SIG-M5 (cell line): Measurements from ENCODE around the gene KLRC1.
A peak's percentile ranks its signal among the peaks of the same experiment; 100 is the strongest.
"Not testable (repeated sequence)": the region's sequence is repeated elsewhere in the genome, so short reads cannot be mapped to it uniquely, and the experiment has no call there.

Experiments
- DNase-seq: peaks from one replicate; lab custom pipeline; 2025; lab: John Stamatoyannopoulos, UW

Gene KLRC1

DNA sequence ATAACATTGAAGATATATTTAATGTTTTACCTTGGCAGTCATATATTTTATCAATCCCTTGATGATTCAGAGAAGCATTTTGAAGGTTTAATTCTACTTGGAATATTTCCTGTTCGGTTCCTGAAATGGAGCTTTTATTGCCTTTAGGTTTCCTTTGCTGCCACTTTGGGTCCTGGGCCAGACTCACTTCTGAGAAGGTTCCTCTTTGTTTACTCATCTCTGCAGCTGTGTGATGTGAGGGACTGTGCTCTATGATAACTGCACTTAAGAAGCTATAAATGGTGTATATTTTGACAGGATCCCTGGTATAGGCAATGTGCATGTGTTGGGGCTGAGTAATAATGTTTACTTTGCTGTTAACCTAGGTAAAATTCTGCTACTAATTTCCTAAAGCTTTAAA is 32.8 kb downstream of the KLRC1 start, which contains the start of gene KLRC3:
Gene KLRC3, minus strand, starts transcription at position 262 of the 400 bp plus-strand sequence. Its CDS starts 45 bp downstream, at position 217.
- not testable (repeated sequence) for DNase-seq

DNA sequence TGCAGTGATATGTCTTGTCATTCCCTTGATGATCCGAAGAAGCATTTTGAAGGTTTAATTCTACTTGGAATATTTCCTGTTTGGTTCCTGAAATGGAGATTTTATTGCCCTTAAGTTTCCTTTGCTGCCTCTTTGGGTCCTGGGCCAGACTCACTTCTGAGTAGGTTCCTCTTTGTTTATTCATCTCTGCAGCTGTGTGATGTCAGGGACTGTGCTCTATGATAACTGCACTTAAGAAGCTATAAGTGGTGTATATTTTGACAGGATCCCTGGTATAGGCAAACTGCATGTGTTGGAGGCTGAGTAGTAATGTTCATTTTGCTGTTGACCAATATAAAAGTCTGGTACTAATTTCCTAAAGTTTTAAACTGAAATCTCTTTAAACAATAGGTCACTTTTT is 43.8 kb downstream of the KLRC1 start, which contains the start of gene KLRC4:
Gene KLRC4, minus strand, starts transcription at position 366 of the 400 bp plus-strand sequence. Its CDS starts 182 bp downstream, at position 184.
- DNase-seq = no peak

DNA sequence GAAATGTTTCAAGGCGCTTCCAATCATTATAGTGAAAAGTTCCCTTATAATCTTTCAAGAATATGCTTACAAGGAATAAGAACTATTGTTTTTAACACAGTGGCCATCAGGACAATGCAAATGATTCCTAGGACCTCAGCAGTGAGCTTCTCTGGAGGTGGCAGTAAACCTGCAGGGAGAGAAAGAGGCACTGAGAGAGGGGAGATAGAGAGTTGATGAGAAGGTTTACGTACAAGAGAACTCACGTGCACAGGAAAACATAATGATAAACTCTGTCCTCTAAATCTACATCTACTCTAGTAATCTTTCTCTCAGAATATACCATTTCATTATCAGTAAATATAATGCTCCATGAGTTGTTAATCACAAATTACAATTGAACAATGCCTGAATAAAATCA is 44.3 kb downstream of the KLRC1 start:
- no peak for DNase-seq

DNA sequence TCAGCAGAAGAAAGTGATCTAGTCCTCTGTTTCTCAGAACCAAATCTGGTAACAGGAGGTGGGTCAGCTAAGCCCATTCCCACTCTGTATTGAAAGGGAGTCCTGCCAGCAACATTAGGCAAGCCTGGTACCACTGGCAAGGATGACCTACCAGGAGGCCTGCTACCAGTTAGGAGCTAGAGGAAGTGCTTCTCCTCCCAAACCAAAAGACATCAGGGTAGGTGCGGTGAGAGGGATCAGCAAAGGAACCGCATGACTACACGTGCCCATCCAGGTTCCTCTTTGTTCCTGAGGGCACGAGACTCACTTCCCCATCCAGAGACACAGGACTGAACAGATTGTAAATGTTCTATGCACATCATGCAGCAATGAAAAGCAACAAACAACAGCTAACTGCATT is 46.5 kb downstream of the KLRC1 start:
- DNase-seq = peak; percentile 69

DNA sequence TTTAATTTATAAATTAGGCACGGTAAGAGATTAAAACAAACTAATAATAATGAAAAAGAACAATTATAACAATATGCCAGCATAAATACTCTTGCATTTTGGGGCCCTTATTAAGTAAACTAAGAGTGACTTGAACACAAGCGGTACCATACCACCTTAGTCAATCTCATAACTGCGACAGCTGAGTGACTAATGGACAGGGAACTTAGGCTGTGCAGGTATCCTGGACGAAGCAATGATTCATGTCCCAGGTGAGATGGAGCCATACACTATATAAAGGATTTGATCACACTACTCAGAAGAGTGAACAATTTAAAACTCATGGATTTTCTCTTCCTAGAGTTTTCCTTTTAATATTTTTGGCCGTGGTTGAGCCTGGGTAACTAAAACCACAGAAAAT is 47.9 kb downstream of the KLRC1 start:
- no peak for DNase-seq

DNA sequence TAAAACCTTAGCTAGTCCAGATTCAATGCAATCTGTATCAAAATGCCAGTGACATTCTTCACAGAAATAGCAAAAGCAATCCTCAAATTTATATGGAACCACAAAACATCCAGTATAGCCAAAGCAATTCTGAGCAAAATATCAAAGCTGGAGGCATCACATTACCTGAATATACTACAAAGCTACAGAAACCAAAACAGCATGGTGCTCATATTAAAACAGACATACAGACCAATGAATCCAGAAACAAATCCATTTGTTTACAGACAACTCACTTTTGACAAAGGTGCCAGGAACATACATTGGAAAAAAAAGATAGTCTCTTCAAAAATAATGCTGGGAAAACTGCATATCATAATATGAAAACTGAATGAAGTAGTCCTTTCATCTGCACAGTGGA is 48.4 kb downstream of the KLRC1 start:
- no peak for DNase-seq

DNA sequence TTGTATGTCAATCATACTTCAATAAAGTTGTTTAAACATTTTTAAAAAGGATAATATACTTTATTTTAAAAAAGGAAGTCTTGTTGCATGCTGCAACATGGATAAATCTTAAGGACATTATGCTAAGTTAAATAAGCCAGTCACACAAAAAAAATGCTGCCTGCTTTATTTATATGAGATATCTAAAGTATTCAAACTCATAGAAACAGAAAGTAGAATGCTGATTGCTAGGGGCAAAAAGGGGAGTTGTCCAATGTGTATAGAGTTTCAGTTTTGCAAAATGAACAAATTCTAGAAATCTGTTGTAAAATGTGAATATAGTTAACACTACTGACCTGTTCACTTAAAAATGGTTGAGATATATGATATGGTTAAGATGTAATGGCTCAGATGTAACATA is 52.3 kb downstream of the KLRC1 start:
- DNase-seq = no peak

DNA sequence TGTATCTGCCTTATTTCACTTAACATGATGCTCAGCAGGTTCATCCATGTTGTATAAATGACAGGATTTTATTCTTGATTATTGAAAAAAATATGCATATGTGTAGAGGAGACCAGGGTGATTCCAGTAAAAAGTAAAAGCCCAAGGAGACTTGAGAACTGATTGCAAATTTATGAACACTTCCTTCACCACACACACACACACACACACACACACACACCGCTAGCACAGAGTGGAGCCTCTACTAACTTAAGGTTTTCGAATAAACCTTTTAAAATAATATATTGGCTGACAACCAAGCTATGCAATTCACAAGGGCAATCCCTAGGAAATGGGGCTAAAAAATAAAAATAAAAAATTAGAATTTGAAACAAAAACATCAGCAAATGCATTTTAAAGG is 55.0 kb downstream of the KLRC1 start:
- no peak for DNase-seq

DNA sequence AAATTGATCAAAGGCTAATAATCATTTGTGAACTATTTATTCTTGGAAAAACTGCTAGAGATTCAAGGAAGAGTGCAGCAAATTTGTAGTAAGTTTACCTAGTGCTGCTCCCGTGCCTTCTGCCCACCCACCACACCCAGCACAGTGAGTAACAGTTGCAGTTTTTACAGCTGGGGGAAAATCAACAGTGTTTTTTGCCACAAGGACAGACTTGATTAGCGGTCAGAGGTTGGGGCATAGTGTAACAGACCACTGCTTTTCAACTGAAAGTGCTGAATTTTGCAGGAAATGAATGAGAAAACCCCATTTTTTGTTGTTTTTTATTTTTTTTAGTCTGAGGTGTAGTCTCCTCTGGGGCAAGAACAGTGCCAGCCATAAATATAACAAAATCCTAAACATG is 55.9 kb downstream of the KLRC1 start:
- no peak for DNase-seq

DNA sequence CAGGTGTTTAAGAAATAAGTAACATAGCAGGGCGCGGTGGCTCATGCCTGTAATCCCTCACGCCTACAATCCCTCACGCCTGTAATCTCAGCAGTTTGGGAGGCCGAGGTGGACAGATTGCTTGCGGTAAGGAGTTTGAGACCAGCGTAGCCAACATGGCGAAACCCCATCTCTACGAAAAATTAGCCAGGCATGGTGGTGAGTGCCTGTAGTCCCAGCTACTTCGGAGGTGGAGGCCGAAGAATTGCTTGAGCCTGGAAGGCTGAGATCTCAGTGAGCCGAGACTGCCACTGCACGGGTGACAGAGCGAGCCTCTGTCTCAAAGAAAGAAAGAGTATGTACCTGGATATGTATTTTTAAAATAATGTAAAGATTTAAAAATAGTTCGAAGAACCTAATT is 57.0 kb downstream of the KLRC1 start:
- not testable (repeated sequence) for DNase-seq
